Measurements from ENCODE around the gene USP13. TPM values are rescaled to one million over a fixed set of nuclear protein-coding genes. Genes with fewer than 3 reads are reported as not detected.

Gene USP13
- total and polyA plus RNA-seq, 10 of the 15 experiments (the other 5 are each of a cell fraction or from before 2014, with no cell fraction given) = 3.2 to 20.8 (median 9.0) TPM

GRCh38 chr3:179610066-179610465 is 42.8 kb upstream of the USP13 start (continued):
- no peak for TF ChIP-seq NKRF (conservative IDR thresholded peaks at IDR 0.05)

- ChIA-PET RAD21 (ENCODE audit: unreplicated experiment) (no interaction called here), POLR2A (interaction anchor here (1.2 kb wide), 1 partner anchor 52 kb away, joined by 3 read pairs; the partner anchor contains the start of gene ACTL6A), SMC1A (ENCODE audit: uncharacterized antibody, unreplicated experiment) (no interaction called here), CTCF (no interaction called here)
- peaks cover 0 to 9% of the 10 kb centered on the region in 2 experiments; a peak in 2 of 4 replicates for H3K36me3 ChIP-seq (ENCODE audit: control insufficient read depth in 2 of 2, insufficient read depth in 2 of 2, low read length in 1 of 2)
- WGBS (ENCODE audit: insufficient coverage, insufficient replicate concordance, low lambda C conversion rate, missing lambda C conversion rate) = 96% methylated on average over 2 of the region's 2 CpGs
- no peak overlapping the region for H3K4me3 ChIP-seq
- peaks cover 4% of the 10 kb centered on the region; the same call in 1 of the 2 replicates for H3K4me1 ChIP-seq (ENCODE audit: control insufficient read depth, insufficient read depth, low read length)
- H3K4me2 ChIP-seq (ENCODE audit: control insufficient read depth, insufficient read depth) = no peak overlapping the region
- DNase-seq (ENCODE audit: low read depth, low spot score) (no peak), FAIRE-seq (no peak), ATAC-seq (no peak)
- H3K27me3 ChIP-seq (replicated peaks in 1 of 2; ENCODE audit: control insufficient read depth in 2 of 2, insufficient read depth in 2 of 2, low read length in 1 of 2) = no peaks in the 10 kb centered on the region
- H2AFZ ChIP-seq (ENCODE audit: control insufficient read depth, low read depth, low read length) = no peak overlapping the region
- H3K9me3 ChIP-seq (replicated peaks; ENCODE audit: control insufficient read depth, insufficient read depth, low read length) = no peaks in the 10 kb centered on the region
- H3K79me2 ChIP-seq (ENCODE audit: control insufficient read depth, insufficient read depth, low read length) = peaks cover 10% of the 10 kb centered on the region
- no peaks in the 10 kb centered on the region for H4K20me1 ChIP-seq (ENCODE audit: control insufficient read depth, insufficient read depth)
- intact Hi-C loops (cut with micrococcal nuclease; ENCODE audit: unreplicated experiment) = no loop called here
- BruUV-seq (replicated peaks) = no TSS peak
- TF ChIP-seq ZBTB33 (IDR thresholded peaks at IDR 0.05) (no peak), TCF3 (IDR thresholded peaks at IDR 0.05; ENCODE audit: borderline replicate concordance, insufficient read depth, low read depth, low read length) (no peak), POLR2A (IDR thresholded peaks at IDR 0.05; ENCODE audit: low read depth, low read length) (no peak), ZNF217 (IDR thresholded peaks at IDR 0.05) (no peak)
- no peak overlapping the region for H3K9ac ChIP-seq (ENCODE audit: control insufficient read depth, insufficient read depth, low read length)
- in situ Hi-C loops (cut with MboI) = no loop called here
- no peak overlapping the region for H3K27ac ChIP-seq (ENCODE audit: control insufficient read depth, insufficient read depth)
Observed at GRCh38 chr3:179613807-179614206, 39.0 kb upstream of the USP13 start.
